SU-DHL-6 (cell line): ENCODE results near the gene FIBCD1.
"Not testable (repeated sequence)": the region's sequence is repeated elsewhere in the genome, so short reads cannot be mapped to it uniquely, and the experiment has no call there.

ENCODE experiments used
- H2AFZ ChIP-seq: fragments of 200-600 bp; sonication (generic); 2 replicates; pipeline ENCODE4 v1.6.1; 2014; ENCODE audit warnings: low read depth, mild to moderate bottlenecking, moderate library complexity, mixed read lengths, antibody characterized with exemption, low read length; ENCODE audit not compliant: severe bottlenecking
- H3F3A ChIP-seq: fragments of 200-600 bp; shearing (Covaris generic); 2 replicates; pipeline ENCODE4 v1.6.0; 2016; ENCODE audit warnings: antibody characterized with exemption, mild to moderate bottlenecking; ENCODE audit not compliant: insufficient read depth
- H3K27ac ChIP-seq: fragments of 200-600 bp; sonication (generic); 2 replicates; pipeline ENCODE4 v1.5.1; 2016; ENCODE audit warnings: low read depth, mild to moderate bottlenecking, low read length, moderate library complexity, mixed read lengths
- H3K27me3 ChIP-seq: fragments of 200-600 bp; sonication (generic), shearing (Covaris generic); 2 replicates; pipeline ENCODE4 v1.6.0; 2014; ENCODE audit warnings: mild to moderate bottlenecking, low read length
- H3K36me3 ChIP-seq: fragments of 200-600 bp; sonication (generic); 2 replicates; pipeline ENCODE4 v1.6.1; 2014; ENCODE audit warnings: mild to moderate bottlenecking, low read length, mixed read lengths
- H3K4me2 ChIP-seq: fragments of 300-600, 200-600 bp; shearing (Covaris generic), sonication (generic); 2 replicates; pipeline ENCODE4 v1.6.0; 2014; ENCODE audit warnings: low read length, low read depth, mild to moderate bottlenecking; ENCODE audit not compliant: poor library complexity, severe bottlenecking
- H3K4me3 ChIP-seq: fragments of 200-600 bp; sonication (generic); 2 replicates; pipeline ENCODE4 v1.5.1; 2014; ENCODE audit warnings: antibody characterized with exemption, low read length, mild to moderate bottlenecking, mixed read lengths; ENCODE audit not compliant: insufficient read depth, poor library complexity, severe bottlenecking
- H3K79me2 ChIP-seq: fragments of 200-600 bp; sonication (generic); 2 replicates; pipeline ENCODE4 v1.6.1; 2014; ENCODE audit warnings: mild to moderate bottlenecking, low read length, moderate library complexity; ENCODE audit not compliant: insufficient read depth
- H3K9ac ChIP-seq: fragments of 200-600 bp; sonication (generic); 2 replicates; pipeline ENCODE4 v1.7.0; 2014; ENCODE audit warnings: mild to moderate bottlenecking, low read length
- H3K9me2 ChIP-seq: fragments of 200-600 bp; sonication (generic); replicated peaks from 2 replicates; pipeline ENCODE4 v1.6.1; 2014; ENCODE audit warnings: low read length; ENCODE audit not compliant: insufficient read depth
- H3K9me3 ChIP-seq: fragments of 200-600 bp; sonication (generic); 2 replicates; pipeline ENCODE4 v1.6.1; 2014; ENCODE audit warnings: low read length, mixed read lengths; ENCODE audit not compliant: insufficient read depth
- H4K20me1 ChIP-seq: fragments of 200-600 bp; sonication (generic); 2 replicates; pipeline ENCODE4 v1.6.1; 2014; ENCODE audit warnings: low read depth, mild to moderate bottlenecking, antibody characterized with exemption, low read length, moderate library complexity, mixed read lengths
- EZH2phosphoT487 ChIP-seq: fragments of 200-600 bp; sonication (generic), shearing (Covaris generic); conservative IDR thresholded peaks from 2 replicates; pipeline ENCODE4 v1.6.1; 2018; ENCODE audit warnings: mild to moderate bottlenecking, antibody characterized with exemption, low read length, moderate library complexity, mixed read lengths
- TF ChIP-seq, protein P1 (sequence below): fragments of 200-600 bp; sonication (generic); IDR thresholded peaks from one replicate; pipeline ENCODE4 v1.5.1; 2017; ENCODE audit warnings: antibody characterized with exemption, mild to moderate bottlenecking, low read length, moderate library complexity; ENCODE audit not compliant: insufficient read depth, poor library complexity, severe bottlenecking

The FIBCD1 gene

DNA sequence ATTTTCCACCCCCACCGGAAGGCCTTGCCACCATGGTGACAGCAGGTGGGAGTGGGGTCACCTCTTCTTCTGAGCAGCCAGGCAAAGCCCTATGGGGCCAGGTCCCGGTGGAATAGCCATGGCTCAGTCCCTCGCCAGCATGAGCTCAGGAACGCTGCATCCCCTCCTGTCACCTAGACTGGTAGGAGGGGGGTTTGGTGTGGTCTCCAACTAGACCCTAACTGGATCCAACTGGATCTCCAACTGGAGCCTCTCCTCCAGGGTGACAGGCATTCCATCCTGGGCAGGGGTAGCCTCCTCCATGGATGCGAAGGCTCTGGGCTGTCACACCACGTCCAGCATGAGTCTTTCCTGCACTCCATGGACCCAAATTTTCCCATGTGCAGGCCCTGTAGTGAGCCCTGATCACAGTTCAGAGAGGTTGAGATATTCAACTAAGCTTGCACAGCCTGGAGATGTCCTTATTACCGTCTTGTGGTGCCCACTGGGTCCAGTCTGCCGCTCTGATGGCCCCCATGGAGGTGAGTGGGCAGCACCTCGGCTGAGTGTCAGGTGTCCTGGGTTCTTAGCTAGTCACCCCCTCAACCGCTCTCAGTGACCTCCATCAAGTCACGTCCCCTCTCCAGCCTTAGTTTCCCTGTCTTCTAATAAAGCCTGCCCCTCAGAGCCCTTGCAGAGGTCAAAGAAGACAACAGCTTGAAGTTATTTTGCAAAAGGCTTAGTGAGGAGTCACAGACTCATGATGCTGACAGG is 18.6 kb upstream of the FIBCD1 start:
- Histone ChIP-seq H3K4me2 (no peak overlapping the region), H3K9me3 (peaks cover 8% of the 10 kb centered on the region; the same call in 1 of the 2 replicates), H3K27me3 (no peaks in the 10 kb centered on the region), H3K4me3 (no peak overlapping the region), H3F3A (0 out of 2 replicates have a peak, but pooled peaks cover 4% of the 10 kb centered on the region), H4K20me1 (no peaks in the 10 kb centered on the region), H3K36me3 (no peaks in the 10 kb centered on the region), H3K27ac (no peak overlapping the region), H3K79me2 (no peaks in the 10 kb centered on the region), H2AFZ (no peak overlapping the region), H3K9ac (no peak overlapping the region), H3K9me2 (no peaks in the 10 kb centered on the region)
- TF ChIP-seq, protein P1, sequence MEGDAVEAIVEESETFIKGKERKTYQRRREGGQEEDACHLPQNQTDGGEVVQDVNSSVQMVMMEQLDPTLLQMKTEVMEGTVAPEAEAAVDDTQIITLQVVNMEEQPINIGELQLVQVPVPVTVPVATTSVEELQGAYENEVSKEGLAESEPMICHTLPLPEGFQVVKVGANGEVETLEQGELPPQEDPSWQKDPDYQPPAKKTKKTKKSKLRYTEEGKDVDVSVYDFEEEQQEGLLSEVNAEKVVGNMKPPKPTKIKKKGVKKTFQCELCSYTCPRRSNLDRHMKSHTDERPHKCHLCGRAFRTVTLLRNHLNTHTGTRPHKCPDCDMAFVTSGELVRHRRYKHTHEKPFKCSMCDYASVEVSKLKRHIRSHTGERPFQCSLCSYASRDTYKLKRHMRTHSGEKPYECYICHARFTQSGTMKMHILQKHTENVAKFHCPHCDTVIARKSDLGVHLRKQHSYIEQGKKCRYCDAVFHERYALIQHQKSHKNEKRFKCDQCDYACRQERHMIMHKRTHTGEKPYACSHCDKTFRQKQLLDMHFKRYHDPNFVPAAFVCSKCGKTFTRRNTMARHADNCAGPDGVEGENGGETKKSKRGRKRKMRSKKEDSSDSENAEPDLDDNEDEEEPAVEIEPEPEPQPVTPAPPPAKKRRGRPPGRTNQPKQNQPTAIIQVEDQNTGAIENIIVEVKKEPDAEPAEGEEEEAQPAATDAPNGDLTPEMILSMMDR, result no peak
- TF ChIP-seq EZH2phosphoT487, result no peak

DNA sequence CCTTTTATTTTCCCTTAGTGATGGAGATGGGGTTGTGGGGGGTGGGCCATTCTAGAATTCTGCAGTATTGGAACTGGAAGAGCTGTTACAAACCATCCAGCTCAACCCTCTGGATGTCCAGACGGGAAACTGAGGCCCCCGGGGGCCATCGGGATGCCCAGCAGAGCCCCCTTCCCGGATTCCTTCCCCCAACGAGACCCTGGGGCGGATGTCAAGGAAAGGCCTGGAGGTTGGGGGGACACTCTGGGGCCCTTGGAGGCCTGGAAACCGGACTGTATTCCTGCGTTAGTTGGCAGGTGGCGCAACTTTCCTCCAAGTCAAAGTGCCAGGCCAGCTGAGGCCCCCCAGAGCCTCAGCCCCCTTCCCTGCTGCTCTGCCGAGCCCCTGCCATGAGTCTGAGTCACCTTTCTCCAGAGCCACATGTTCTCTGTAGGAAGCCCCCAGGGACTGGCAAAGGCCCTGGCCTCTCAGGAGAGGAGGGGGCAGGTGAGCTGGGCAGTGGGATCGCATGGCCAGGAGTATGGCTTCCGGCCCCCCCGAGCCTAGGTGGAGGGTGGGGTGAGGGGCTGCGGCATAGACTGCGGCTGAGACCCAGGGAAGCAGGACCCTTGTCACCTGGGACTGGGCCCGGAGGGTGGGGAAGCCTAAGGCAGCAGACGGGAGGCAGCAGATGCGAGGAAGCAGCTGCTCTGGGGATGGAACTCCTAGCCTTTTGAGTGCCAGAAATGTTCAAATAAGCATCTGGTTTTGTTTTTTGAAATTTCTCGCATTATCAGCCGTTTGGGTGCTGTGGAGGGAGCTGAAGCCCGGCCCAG is 17.8 kb upstream of the FIBCD1 start:
- Histone ChIP-seq H3K4me3 (no peak overlapping the region), H2AFZ (no peak overlapping the region), H3K9me2 (no peaks in the 10 kb centered on the region), H3K9ac (no peak overlapping the region), H3K27ac (no peak overlapping the region), H3K9me3 (peaks cover 8% of the 10 kb centered on the region; the same call in 1 of the 2 replicates), H3K27me3 (no peaks in the 10 kb centered on the region), H3K4me2 (no peak overlapping the region), H4K20me1 (no peaks in the 10 kb centered on the region), H3K79me2 (no peaks in the 10 kb centered on the region), H3F3A (0 out of 2 replicates have a peak, but pooled peaks cover 4% of the 10 kb centered on the region), H3K36me3 (no peaks in the 10 kb centered on the region)
- TF ChIP-seq, protein P1, result no peak
- TF ChIP-seq EZH2phosphoT487, result no peak

DNA sequence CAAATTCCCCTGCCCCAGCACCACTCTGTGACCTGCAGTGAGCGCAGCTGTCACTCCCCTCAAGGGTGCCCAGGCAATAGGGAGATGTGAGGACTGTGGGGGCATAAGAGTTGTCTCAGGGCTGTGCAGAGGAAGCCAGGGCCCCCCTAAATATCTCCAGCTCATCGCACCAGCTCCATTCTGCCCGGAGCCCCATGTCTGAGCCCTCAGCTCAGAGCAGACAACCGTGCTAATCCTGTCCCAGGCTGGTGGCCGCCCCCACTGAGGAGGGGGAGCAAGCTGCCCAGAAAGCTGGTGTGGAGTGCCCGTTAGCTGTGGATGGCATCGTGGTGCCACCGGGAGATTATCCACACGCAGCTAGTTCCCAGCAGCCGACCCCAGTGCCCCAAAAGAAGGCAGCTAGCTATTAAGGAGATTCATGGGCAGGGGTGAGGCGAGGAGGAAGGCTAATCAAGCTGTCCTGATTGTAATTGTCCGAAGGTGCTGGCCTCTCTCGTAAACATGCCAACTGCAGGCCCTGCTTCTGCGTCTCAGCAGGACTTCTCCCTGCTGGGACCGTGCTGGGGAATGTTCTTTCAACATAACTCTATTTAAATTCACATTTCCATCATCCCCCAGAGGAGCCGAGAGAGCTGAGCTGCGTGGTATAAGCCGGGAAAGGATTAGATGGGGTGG is 17.0 kb upstream of the FIBCD1 start:
- no peaks in the 10 kb centered on the region for H3K9me2 ChIP-seq
- H3K4me3 ChIP-seq, result no peak overlapping the region
- TF ChIP-seq EZH2phosphoT487, result no peak
- TF ChIP-seq, protein P1, result no peak
- no peaks in the 10 kb centered on the region for H4K20me1 ChIP-seq
- H3K9me3 ChIP-seq, result peaks cover 8% of the 10 kb centered on the region; the same call in 1 of the 2 replicates
- no peak overlapping the region for H3K27ac ChIP-seq
- H3K27me3 ChIP-seq, result no peaks in the 10 kb centered on the region
- H3K79me2 ChIP-seq, result no peaks in the 10 kb centered on the region
- no peaks in the 10 kb centered on the region for H3K36me3 ChIP-seq
- 0 out of 2 replicates have a peak, but pooled peaks cover 4% of the 10 kb centered on the region for H3F3A ChIP-seq
- H3K9ac ChIP-seq, result no peak overlapping the region
- H2AFZ ChIP-seq, result no peak overlapping the region
- H3K4me2 ChIP-seq, result no peak overlapping the region

DNA sequence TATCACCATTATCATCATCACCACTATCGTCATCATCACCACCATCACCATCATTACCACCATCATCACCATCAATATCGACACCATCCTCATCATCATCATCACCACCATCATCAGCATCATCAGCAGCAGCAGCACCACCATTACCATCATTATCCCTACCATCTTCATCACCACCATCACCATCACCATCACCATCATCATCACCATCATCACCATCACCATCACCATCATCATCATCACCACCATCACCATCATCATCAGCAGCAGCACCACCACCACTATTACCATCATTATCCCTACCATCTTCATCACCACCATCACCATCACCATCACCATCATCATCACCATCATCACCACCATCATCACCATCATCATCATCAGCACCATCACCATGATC is 15.9 kb upstream of the FIBCD1 start:
- H2AFZ ChIP-seq, H3K27ac ChIP-seq, H3K79me2 ChIP-seq, H3K9me2 ChIP-seq, H3K36me3 ChIP-seq, H3K4me3 ChIP-seq, H3K9ac ChIP-seq, H3F3A ChIP-seq, H3K27me3 ChIP-seq, H4K20me1 ChIP-seq, H3K9me3 ChIP-seq, H3K4me2 ChIP-seq: not testable (repeated sequence)
